AG08396 (cell line): ENCODE data around the gene SUN2.
"Not testable (repeated sequence)": the region's sequence is repeated elsewhere in the genome, so short reads cannot be mapped to it uniquely, and the experiment has no call there.

Source experiments
- DNase-seq: peaks from one replicate; pipeline ENCODE4 v3.0.0; 2012; ENCODE audit warnings: low spot score, mixed read lengths

Gene SUN2, protein sequence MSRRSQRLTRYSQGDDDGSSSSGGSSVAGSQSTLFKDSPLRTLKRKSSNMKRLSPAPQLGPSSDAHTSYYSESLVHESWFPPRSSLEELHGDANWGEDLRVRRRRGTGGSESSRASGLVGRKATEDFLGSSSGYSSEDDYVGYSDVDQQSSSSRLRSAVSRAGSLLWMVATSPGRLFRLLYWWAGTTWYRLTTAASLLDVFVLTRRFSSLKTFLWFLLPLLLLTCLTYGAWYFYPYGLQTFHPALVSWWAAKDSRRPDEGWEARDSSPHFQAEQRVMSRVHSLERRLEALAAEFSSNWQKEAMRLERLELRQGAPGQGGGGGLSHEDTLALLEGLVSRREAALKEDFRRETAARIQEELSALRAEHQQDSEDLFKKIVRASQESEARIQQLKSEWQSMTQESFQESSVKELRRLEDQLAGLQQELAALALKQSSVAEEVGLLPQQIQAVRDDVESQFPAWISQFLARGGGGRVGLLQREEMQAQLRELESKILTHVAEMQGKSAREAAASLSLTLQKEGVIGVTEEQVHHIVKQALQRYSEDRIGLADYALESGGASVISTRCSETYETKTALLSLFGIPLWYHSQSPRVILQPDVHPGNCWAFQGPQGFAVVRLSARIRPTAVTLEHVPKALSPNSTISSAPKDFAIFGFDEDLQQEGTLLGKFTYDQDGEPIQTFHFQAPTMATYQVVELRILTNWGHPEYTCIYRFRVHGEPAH

DNA sequence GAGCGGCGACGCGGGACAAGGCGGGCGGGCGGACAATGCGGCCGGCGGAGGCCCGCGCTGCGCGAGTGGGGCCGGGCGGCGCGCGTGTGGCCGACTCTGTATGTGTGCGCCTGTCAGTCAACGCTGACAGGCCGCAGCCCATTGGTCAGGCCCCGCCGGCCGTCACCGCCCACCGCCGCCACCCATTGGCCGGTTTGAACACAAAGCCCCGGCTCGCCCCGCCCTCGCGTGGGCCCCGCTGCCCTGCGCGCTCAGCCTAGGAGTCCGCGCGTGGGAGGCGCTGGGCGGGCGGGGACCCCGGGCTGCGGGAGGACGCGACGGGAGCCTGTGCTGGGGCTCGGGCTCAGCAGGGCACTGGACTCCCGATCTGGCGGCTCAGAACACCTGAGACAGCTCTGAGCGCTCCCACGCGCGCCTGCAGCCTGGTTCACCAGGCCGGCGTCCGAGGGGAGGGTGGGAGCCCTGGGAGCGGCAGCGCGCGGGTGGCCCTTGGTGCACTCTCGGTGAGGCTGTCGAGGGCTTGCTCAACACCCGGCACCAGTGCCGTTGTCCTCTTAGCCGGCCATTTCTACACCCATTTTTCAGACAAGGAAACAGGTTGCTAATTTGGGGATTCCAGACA is at the start of gene SUN2:
TSS of gene SUN2 (minus strand) at position 88 of the 622 bp plus-strand sequence. CDS start 3,370 bp downstream, outside the sequence.
- DNase-seq = peak; percentile 99

DNA sequence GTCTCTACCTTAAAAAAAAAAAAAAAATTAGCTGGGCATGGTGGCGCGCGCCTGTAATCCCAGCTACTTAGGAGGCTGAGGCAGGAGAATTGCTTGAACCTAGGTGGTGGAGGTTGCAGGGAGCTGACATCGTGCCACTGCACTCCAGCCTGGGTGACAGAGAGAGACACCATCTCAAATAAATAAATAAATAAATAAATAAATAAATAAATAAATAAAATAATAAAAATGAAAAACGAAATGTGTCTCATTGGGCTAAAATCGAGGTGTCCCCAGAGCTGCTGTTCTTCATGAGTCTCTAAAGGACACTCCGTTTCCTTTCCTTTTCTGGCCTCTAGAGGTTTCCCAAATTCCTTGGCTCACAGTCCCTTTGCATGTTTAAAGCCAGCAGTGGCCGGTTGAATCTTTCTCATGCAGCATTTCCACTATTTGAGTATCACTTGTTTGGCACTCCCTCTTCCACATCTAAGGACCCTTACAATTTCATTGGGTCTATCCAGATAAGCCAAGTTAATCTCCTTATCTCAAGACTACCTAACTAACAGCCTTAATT is 49.3 kb upstream of the SUN2 start:
- DNase-seq = not testable (repeated sequence)

DNA sequence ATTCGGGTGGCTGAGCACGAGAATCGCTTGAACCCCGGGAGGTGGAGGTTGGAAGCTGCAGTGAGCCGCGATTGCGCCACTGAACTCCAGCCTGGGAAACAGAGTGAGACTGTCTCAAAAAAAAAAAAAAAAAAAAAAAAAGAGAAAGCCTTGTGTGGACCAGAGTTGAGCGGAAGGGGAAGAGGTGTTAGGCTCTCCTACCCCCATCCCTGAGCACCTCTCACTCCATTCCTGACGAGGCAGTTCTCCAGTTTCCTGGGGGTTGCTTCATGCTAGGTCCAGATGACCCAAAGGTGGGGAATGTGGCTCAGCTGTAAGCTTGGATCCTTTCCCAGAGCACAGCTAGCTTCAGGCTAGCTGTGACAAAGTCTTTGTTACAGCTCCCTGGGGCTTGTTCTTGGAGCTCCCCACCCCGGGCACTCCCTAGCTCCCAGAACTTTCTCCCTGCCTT is 46.9 kb upstream of the SUN2 start:
- DNase-seq = peak; percentile 91

DNA sequence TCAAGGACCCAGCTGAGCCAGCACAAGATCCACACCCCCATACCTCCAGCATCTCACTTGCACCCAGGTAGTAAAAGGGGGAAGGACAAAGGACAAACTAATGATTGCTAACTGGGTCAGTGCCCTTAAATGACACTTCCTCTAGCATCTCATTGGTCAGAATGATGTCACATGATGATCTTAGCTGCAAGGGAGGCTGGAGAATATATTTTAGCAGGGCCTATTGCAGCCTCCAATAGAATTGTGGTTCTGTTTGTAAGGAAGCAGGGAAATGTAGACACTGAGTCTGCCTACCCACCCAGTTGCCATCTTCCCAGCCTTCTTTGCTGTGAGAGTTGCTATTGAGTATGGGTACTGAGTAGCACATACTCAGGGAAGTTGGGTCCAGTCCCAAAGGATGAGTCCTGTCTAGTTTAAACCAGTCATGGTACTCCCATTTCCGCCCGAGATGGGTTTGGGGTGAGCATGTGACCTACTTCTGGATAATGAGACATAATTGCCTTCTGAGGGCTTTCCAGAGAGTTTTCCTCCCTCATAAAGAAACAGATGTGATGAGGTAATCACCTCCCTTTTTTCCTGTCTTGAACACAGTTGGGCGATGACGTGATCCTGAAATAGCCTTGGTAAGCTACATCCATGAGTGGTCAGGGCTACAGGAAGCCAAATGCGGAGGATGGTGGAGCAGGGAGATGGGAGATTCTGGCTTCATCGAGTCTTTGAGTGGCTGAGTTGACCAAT is 43.6 kb upstream of the SUN2 start:
- DNase-seq = no peak

DNA sequence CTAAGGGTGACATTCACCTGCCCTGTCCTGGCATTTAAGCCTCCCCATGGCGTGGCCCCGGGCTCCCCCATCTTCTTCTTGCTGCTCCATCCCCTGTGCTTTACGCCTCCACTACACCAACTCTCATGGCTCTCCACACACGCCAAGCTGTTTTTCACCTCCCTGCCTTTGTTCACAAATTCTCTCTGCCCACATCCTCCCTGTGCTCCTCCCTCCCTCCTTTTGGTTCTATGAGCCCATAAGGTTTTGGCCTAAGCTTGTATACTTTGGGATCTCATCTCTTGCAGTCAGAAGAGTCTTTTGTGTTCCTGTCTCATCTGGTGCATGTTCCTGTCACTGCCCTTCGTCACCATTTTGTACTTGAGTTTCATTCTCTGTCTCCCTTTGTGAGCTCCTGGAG is 42.7 kb upstream of the SUN2 start:
- no peak for DNase-seq

DNA sequence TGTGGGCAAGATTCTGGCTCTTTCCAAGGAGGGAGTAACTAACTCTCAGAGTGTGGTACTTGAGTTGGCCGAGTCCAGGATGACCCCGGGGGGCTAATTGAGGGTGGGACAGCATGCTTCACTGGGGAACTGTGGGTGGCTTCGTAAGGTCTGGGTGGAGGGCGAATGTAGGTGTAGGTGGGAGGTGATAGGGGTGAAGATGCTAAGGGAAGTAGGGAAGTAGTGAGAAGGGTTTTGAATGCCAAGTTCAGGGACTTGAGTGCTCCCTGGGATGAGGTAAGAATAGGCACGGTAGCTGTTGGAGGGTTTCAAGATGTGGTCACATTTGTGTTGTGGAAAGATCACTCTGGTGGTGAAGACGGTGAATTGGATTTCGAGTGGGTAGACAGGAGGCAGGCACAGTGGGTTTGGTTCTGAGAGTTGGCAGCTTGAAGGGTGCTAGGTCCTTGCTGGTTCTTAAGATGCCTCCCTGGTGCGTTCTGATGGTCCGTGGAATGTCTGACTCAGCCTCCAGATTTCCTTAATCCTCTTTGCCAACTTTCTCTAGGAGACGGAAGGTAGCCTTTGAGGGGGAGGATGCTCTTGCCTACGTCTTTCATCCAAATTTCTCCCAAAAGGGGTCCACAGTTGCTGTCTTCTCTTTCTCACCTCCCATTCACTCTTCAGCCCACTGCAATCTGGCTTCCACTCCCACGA is 40.6 kb upstream of the SUN2 start:
- no peak for DNase-seq

DNA sequence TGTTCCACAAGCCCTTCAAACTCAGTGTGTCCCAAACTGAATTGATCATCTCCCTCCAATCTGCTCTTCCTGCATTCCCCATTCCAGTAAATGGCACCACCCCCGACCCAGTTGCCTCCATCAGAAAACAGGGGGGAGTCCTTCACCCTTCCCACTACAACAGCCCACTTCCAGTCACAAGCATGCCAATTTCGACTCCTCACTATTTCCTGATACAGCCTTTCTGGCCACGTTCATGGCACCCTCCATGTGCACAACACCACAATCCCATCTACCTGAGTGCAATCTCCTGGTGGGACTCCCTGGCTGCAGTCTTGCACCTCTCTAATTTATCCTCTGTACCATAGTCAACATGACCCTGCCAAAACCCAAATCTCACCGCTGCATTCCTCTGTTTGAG is 39.8 kb upstream of the SUN2 start:
- DNase-seq = no peak

GRCh38 chr22:38793721-38794466 is 38.1 kb upstream of the SUN2 start, which contains the start of gene DNAL4:
DNAL4 (minus strand) TSS chr22:38794143; CDS start chr22:38782731, 11,412 bp downstream.
- DNase-seq = peak; percentile 97

DNA sequence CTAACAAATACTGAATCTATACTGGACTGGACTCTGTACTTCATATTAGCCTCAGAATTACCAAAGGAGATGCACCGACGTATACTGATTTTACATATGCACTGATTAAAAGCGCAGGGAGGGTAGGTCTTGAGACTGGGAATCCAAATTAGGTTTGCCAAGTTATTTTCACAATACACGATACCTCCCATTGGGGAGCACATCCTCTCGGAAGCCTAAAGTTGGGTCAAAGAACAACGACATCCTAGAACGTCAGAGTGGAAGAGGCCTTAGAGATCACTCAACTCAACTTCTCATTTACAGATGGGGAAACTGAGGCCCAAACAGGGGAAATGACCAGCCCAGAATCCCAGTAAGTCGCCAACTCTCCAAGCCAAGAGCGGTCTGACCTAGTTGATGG is 37.5 kb upstream of the SUN2 start:
- DNase-seq = no peak

- DNase-seq = no peak
Measured at GRCh38 chr22:38792833-38793232, 37.0 kb upstream of the SUN2 start.

GRCh38 chr22:38789606-38790005 is 33.8 kb upstream of the SUN2 start:
- DNase-seq = no peak

GRCh38 chr22:38788846-38789245 is 33.0 kb upstream of the SUN2 start:
- no peak for DNase-seq

DNA sequence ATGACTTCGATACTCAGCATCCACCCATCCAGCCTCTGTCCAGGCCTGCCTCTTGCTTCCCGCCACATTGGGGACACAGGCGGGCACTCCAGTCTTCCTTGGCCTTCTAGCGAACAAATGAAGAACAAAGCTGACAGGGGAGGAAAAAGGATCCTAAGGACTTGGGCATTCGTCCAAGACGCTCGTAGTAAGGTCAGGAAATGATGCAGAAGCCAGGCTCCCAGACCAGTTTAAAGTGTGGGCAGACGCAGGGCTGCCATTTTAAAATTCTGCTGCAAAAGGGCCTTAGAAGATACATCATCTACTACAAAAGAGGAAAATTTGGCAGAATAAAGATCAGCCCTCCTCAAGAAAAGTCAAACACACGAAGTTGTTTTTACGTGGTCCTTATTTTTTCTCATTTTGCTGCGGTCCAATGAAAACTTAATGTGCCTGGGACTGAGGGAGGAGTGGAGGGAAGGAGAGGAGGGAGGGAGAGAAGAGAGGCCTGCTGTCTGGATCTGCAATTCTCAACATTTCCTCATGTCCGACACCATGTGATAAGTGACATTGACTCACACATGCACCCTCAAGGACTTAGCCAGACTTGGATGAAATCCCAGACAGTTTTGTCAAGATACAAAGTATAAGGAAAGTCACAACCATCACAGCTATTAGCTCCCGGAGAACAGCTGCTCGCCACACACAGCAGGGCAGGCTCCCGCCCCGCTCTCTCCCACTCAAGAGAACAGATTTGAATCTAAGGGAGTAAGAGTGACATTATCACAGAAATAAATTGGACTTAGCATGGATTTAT is 32.4 kb upstream of the SUN2 start:
- DNase-seq = peak; percentile 75

- no peak for DNase-seq
Measured at GRCh38 chr22:38786631-38787030, 30.8 kb upstream of the SUN2 start.

DNA sequence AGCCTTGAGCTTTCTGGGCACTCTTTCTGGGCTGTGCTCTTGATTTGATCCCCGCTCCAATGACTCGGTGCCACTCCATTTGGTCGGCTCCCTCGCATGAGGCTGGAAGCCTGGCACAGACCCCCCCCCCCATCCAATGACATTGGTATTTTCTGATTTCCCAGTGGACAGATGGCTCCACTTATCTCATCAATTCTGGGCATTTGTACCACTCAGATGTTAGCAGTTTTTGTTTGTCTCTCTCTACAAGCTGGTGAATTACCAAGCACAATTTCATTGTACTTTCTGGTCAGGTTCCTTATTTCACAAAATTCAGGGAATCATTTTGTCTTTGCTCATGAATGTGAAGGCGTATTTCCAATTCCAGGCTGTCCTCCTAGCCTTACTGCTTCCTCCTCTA is 29.1 kb upstream of the SUN2 start:
- DNase-seq = no peak

- DNase-seq = no peak
Measured at GRCh38 chr22:38784035-38784434, 28.2 kb upstream of the SUN2 start.

GRCh38 chr22:38783095-38783615 is 27.4 kb upstream of the SUN2 start:
- DNase-seq = no peak

- no peak for DNase-seq
Measured at GRCh38 chr22:38782402-38783094, 26.8 kb upstream of the SUN2 start.

GRCh38 chr22:38781033-38781432 is 25.2 kb upstream of the SUN2 start:
- DNase-seq = no peak
